OCI-LY3 (cell line): ENCODE results near the gene CHCHD1.

Source experiments
- EZH2phosphoT487 ChIP-seq: fragments of 200-600 bp; shearing (Covaris generic); IDR thresholded peaks from 2 replicates; pipeline ENCODE4 v1.6.1; 2018; ENCODE audit warnings: antibody characterized with exemption, mixed run types, low read depth
- TF ChIP-seq, protein P1 (sequence below): fragments of 200-600, 300-600 bp; sonication (generic); IDR thresholded peaks from 2 replicates; pipeline ENCODE4 v1.5.1; 2014; ENCODE audit warnings: antibody characterized with exemption, low read length, low read depth

DNA sequence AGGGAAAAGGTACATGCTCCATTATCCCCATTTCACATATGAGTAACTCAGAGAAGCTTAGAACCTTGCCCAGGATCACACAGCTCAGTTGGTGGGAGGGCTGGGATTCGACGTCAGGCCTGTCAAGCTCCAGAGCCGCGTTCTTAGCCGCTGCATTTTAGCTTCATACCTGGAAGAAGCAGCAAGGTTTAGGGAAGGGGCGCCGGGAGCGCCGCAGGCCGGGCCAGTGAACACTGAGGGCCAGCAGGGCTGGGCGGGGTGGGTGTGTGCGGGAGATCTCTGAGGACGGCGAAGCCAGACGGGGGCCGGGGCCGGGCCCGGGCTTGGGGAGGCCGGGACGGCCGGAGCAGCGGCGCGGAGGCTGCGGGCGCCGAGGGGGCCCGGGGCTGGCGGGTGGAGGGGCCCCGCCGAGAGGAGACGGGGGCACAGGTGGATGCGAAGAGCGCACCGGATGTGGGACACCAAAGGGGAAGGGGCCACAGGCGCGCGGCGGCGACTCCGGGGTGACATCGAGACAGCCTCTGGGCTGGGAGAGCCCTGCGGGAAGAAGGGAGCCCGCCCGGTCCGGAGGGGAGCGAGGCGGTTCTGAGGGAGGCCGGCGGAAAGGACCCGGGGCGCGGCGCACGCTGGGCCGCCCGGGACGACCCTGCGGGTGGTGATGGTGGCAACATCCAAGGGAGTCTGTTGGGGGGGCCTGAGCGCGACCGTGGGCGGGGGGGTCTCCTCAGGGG, 29.1 kb downstream of the CHCHD1 start:
- TF ChIP-seq, protein P1, sequence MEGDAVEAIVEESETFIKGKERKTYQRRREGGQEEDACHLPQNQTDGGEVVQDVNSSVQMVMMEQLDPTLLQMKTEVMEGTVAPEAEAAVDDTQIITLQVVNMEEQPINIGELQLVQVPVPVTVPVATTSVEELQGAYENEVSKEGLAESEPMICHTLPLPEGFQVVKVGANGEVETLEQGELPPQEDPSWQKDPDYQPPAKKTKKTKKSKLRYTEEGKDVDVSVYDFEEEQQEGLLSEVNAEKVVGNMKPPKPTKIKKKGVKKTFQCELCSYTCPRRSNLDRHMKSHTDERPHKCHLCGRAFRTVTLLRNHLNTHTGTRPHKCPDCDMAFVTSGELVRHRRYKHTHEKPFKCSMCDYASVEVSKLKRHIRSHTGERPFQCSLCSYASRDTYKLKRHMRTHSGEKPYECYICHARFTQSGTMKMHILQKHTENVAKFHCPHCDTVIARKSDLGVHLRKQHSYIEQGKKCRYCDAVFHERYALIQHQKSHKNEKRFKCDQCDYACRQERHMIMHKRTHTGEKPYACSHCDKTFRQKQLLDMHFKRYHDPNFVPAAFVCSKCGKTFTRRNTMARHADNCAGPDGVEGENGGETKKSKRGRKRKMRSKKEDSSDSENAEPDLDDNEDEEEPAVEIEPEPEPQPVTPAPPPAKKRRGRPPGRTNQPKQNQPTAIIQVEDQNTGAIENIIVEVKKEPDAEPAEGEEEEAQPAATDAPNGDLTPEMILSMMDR = no peak
- TF ChIP-seq EZH2phosphoT487 = no peak
